Neuronal stem cell (in vitro differentiated cells): ENCODE data around the gene MGAT5B.

Experiments
- DNase-seq: peaks from one replicate; pipeline ENCODE4 v3.0.0-alpha.2; 2013; ENCODE audit warnings: low spot score
- H2AFZ ChIP-seq: one replicate; pipeline ENCODE4 v1.6.1; 2013; ENCODE audit warnings: mild to moderate bottlenecking, low read length, inconsistent platforms
- H2AK5ac ChIP-seq: 2 replicates; pipeline ENCODE4 v1.6.1; 2013; ENCODE audit warnings: low read depth, mild to moderate bottlenecking, inconsistent platforms, low read length, moderate library complexity, mixed read lengths
- H2BK120ac ChIP-seq: 2 replicates; pipeline ENCODE4 v1.6.1; 2013; ENCODE audit warnings: low read depth, mild to moderate bottlenecking, inconsistent platforms, low read length, moderate library complexity, mixed read lengths
- H2BK12ac ChIP-seq: one replicate; pipeline ENCODE4 v1.6.1; 2013; ENCODE audit warnings: low read length, inconsistent platforms
- H2BK15ac ChIP-seq: 2 replicates; pipeline ENCODE4 v1.6.1; 2013; ENCODE audit warnings: mild to moderate bottlenecking, low read length, inconsistent platforms, mixed read lengths
- H2BK5ac ChIP-seq: one replicate; pipeline ENCODE4 v1.6.1; 2013; ENCODE audit warnings: inconsistent platforms, mild to moderate bottlenecking, low read length, moderate library complexity
- H3K14ac ChIP-seq: one replicate; pipeline ENCODE4 v1.6.1; 2013; ENCODE audit warnings: low read length, inconsistent platforms
- H3K18ac ChIP-seq: 2 replicates; pipeline ENCODE4 v1.6.1; 2013; ENCODE audit warnings: low read length, inconsistent platforms
- H3K23ac ChIP-seq: 2 replicates; pipeline ENCODE4 v1.6.1; 2013; ENCODE audit warnings: low read depth, mild to moderate bottlenecking, mixed read lengths, low read length, inconsistent platforms; ENCODE audit not compliant: poor library complexity
- H3K27ac ChIP-seq: replicated peaks from 3 replicates; pipeline ENCODE4 v1.5.1; 2013; ENCODE audit warnings: low read length, inconsistent platforms
- H3K27me3 ChIP-seq, 3 experiments: 2 replicates each; pipeline ENCODE4 v1.6.1; 2013; ENCODE audit warnings: low read length in 3 of 3, mild to moderate bottlenecking in 2 of 3, inconsistent platforms in 1 of 3, low read depth in 1 of 3, mixed read lengths in 1 of 3, moderate library complexity in 1 of 3; ENCODE audit not compliant: control insufficient read depth in 3 of 3, insufficient read depth in 3 of 3
- H3K36me3 ChIP-seq, 2 donors: replicated peaks in 1 of 2; 2 replicates each; pipeline ENCODE4 v1.6.1; 2013; ENCODE audit warnings: low read length in 2 of 2; ENCODE audit not compliant: control insufficient read depth in 2 of 2, insufficient read depth in 2 of 2
- H3K4ac ChIP-seq: 2 replicates; pipeline ENCODE4 v1.6.1; 2013; ENCODE audit warnings: inconsistent platforms, mild to moderate bottlenecking, low read length, moderate library complexity
- H3K4me1 ChIP-seq, 2 donors: 1 replicate in 1 of 2; 2 replicates in 1 of 2; pipeline ENCODE4 v1.6.1; 2013; ENCODE audit warnings: low read length in 2 of 2, low read depth in 1 of 2; ENCODE audit not compliant: control insufficient read depth in 2 of 2, insufficient read depth in 1 of 2
- H3K4me2 ChIP-seq: one replicate; pipeline ENCODE4 v1.6.1; 2013; ENCODE audit warnings: mild to moderate bottlenecking, low read length, inconsistent platforms; ENCODE audit not compliant: insufficient read depth, poor library complexity, severe bottlenecking
- H3K4me3 ChIP-seq, 2 donors: 2 replicates each; pipeline ENCODE4 v1.5.1; 2013; ENCODE audit warnings: low read length in 2 of 2, mild to moderate bottlenecking in 2 of 2, inconsistent platforms in 1 of 2, moderate library complexity in 1 of 2
- H3K79me1 ChIP-seq: one replicate; pipeline ENCODE4 v1.6.1; 2013; ENCODE audit warnings: low read depth, mild to moderate bottlenecking, inconsistent platforms, low read length, moderate library complexity
- H3K9ac ChIP-seq: one replicate; pipeline ENCODE4 v1.6.1; 2013; ENCODE audit warnings: mild to moderate bottlenecking, low read depth, low read length, inconsistent platforms; ENCODE audit not compliant: poor library complexity
- H3K9me3 ChIP-seq, 2 donors: replicated peaks in 1 of 2; 2 replicates each; pipeline versions ENCODE3 to v1.6.1; 2013; ENCODE audit warnings: low read length in 2 of 2, mild to moderate bottlenecking in 2 of 2, inconsistent platforms in 1 of 2, low read depth in 1 of 2, mixed read lengths in 1 of 2, moderate library complexity in 1 of 2; ENCODE audit not compliant: control insufficient read depth in 2 of 2, insufficient read depth in 1 of 2
- H4K8ac ChIP-seq: one replicate; pipeline ENCODE4 v1.6.1; 2013; ENCODE audit warnings: low read depth, mild to moderate bottlenecking, inconsistent platforms, low read length, moderate library complexity
- H4K91ac ChIP-seq: one replicate; pipeline ENCODE4 v1.6.1; 2013; ENCODE audit warnings: low read length, low read depth, mild to moderate bottlenecking, inconsistent platforms; ENCODE audit not compliant: poor library complexity
- WGBS, 2 donors: extraction: QIAGEN DNeasy Blood & Tissue Kit; methylation state at CpG; one replicate each; pipeline ENCODE4 v1.1.7; 2013; ENCODE audit warnings: missing lambda C conversion rate in 2 of 2, mixed read lengths in 1 of 2; ENCODE audit not compliant: insufficient read length in 2 of 2, insufficient replicate concordance in 1 of 2; ENCODE audit errors: extremely low coverage in 2 of 2; 5-methylcytosine and 5-hydroxymethylcytosine counted together

MGAT5B gene

GRCh38 chr17:76962858-76963257, 94.7 kb downstream of the MGAT5B start:
- no peaks in the 10 kb centered on the region for H3K9me3 ChIP-seq
- H3K4ac ChIP-seq = no peak overlapping the region
- no peak overlapping the region for H2AK5ac ChIP-seq
- no peak overlapping the region for H4K91ac ChIP-seq
- H4K8ac ChIP-seq = no peak overlapping the region
- H3K36me3 ChIP-seq = no peaks in the 10 kb centered on the region
- H2BK120ac ChIP-seq = no peak overlapping the region
- peaks cover 5% of the 10 kb centered on the region in 2 donors for H3K4me1 ChIP-seq
- DNase-seq = no peak
- H2AFZ ChIP-seq = no peak overlapping the region
- H2BK15ac ChIP-seq = no peak overlapping the region
- no peak overlapping the region for H3K27ac ChIP-seq
- no peak overlapping the region for H3K9ac ChIP-seq
- no peak overlapping the region for H2BK5ac ChIP-seq
- WGBS, 2 donors = no CpG with 5 or more reads among the region's 1 CpG
- H3K4me2 ChIP-seq = no peak overlapping the region
- no peak overlapping the region for H3K23ac ChIP-seq
- H3K14ac ChIP-seq = no peak overlapping the region
- H3K4me3 ChIP-seq = no peak overlapping the region
- peaks cover 3% of the 10 kb centered on the region for H3K79me1 ChIP-seq
- no peak overlapping the region for H3K18ac ChIP-seq
- peak overlapping the region; percentile 14 for H2BK12ac ChIP-seq
- peaks cover 0 to 2% (median 0%) of the 10 kb centered on the region in 3 experiments for H3K27me3 ChIP-seq

DNA sequence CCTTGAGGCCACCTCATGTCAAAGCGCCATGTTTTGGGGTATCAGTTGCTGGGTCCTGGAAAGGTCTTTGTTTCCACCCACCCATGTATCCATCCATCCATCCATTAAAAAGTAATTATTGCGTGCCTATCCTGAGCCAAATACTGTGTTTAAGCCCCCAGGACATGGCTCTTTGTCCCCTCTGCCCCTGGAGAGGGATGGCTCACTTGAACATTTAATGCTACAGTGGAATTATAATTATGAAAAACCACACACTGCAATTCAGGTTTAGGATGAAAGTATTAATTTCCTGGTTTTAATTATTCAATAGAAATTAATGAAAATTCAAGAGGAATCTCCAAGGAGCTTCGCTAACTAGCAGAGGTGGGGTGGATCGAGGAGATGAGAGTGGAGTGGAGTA, 97.8 kb downstream of the MGAT5B start:
- no peak overlapping the region for H2BK15ac ChIP-seq
- H3K9me3 ChIP-seq = no peaks in the 10 kb centered on the region
- H4K91ac ChIP-seq = no peak overlapping the region
- no peak overlapping the region for H3K4ac ChIP-seq
- H3K4me3 ChIP-seq = no peak overlapping the region
- H2BK120ac ChIP-seq = peak overlapping the region; percentile 28
- no peak overlapping the region for H3K18ac ChIP-seq
- peaks cover 7 to 11% of the 10 kb centered on the region in 2 donors for H3K4me1 ChIP-seq
- H3K27ac ChIP-seq = no peak overlapping the region
- no CpG with 5 or more reads among the region's 4 CpGs for WGBS, 2 donors
- no peak overlapping the region for H3K4me2 ChIP-seq
- no peaks in the 10 kb centered on the region for H3K36me3 ChIP-seq
- no peak for DNase-seq
- H3K23ac ChIP-seq = no peak overlapping the region
- no peak overlapping the region for H3K14ac ChIP-seq
- H2AK5ac ChIP-seq = peak overlapping the region; percentile 86
- no peak overlapping the region for H2BK5ac ChIP-seq
- H3K9ac ChIP-seq = no peak overlapping the region
- no peak overlapping the region for H2BK12ac ChIP-seq
- no peak overlapping the region for H4K8ac ChIP-seq
- H2AFZ ChIP-seq = no peak overlapping the region
- peaks cover 0 to 2% (median 0%) of the 10 kb centered on the region in 3 experiments for H3K27me3 ChIP-seq
- H3K79me1 ChIP-seq = peaks cover 3% of the 10 kb centered on the region

- no peak overlapping the region for H3K4me2 ChIP-seq
- peak overlapping the region; percentile 28 for H2BK120ac ChIP-seq
- peaks cover 3% of the 10 kb centered on the region for H3K79me1 ChIP-seq
- H3K18ac ChIP-seq = peak overlapping the region; percentile 22
- H2BK5ac ChIP-seq = no peak overlapping the region
- no peak overlapping the region for H3K9ac ChIP-seq
- no peaks in the 10 kb centered on the region for H3K36me3 ChIP-seq
- no peak overlapping the region for H3K4me3 ChIP-seq
- peak overlapping the region; percentile 19 for H4K8ac ChIP-seq
- H3K23ac ChIP-seq = no peak overlapping the region
- H3K4ac ChIP-seq = no peak overlapping the region
- H4K91ac ChIP-seq = no peak overlapping the region
- WGBS, 2 donors = no CpG with 5 or more reads among the region's 9 CpGs
- no peak overlapping the region for H3K14ac ChIP-seq
- H3K27me3 ChIP-seq = peaks cover 0 to 2% (median 0%) of the 10 kb centered on the region in 3 experiments
- H2AK5ac ChIP-seq = peak overlapping the region; percentile 86
- no peak for DNase-seq
- H3K27ac ChIP-seq = no peak overlapping the region
- H2AFZ ChIP-seq = no peak overlapping the region
- no peak overlapping the region for H2BK12ac ChIP-seq
- peaks cover 7 to 11% of the 10 kb centered on the region in 2 donors for H3K4me1 ChIP-seq
- H2BK15ac ChIP-seq = peak overlapping the region; percentile 7
- H3K9me3 ChIP-seq = no peaks in the 10 kb centered on the region
These were observed 98.4 kb downstream of the MGAT5B start for GRCh38 chr17:76966486-76967181.

DNA sequence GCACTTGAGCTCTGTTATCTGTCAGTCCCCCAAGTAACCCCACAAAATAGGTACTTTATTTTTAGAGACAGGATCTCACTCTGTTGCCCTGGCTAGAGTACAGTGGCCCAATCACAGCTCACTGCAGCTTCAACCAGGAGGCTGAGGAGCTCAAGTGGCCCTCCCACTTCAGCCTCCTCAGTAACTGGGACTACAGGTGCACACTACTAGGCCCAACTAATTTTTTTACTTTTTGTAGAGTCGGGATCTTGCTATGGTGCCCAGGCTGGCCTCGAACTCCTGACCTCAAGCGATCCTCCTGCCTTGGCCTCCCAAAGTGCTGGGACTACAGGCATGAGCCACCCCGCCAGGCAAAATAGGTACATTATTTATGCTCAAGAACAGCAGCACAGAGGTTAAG, 99.6 kb downstream of the MGAT5B start:
- Histone ChIP-seq H3K23ac (no peak overlapping the region), H2BK120ac (no peak overlapping the region), H4K8ac (no peak overlapping the region), H2BK5ac (no peak overlapping the region), H3K27me3 (peaks cover 0 to 2% (median 0%) of the 10 kb centered on the region in 3 experiments), H2AFZ (no peak overlapping the region), H3K27ac (no peak overlapping the region), H2BK15ac (no peak overlapping the region), H2BK12ac (no peak overlapping the region), H3K14ac (no peak overlapping the region), H3K4me2 (no peak overlapping the region), H3K9ac (no peak overlapping the region), H3K4me3 (no peak overlapping the region), H3K4ac (no peak overlapping the region), H3K4me1 (peaks cover 7 to 17% of the 10 kb centered on the region in 2 donors), H3K36me3 (no peaks in the 10 kb centered on the region), H3K9me3 (no peaks in the 10 kb centered on the region), H3K18ac (no peak overlapping the region), H2AK5ac (peak overlapping the region; percentile 41), H4K91ac (no peak overlapping the region), H3K79me1 (no peaks in the 10 kb centered on the region)
- no CpG with 5 or more reads among the region's 4 CpGs for WGBS, 2 donors
- DNase-seq = no peak
